Aorta (tissue), 5 donors: ENCODE data around the gene SEMA4A. TPM values are rescaled to one million over a fixed set of nuclear protein-coding genes. Genes with fewer than 3 reads are reported as not detected.
A peak's percentile ranks its signal among the peaks of the same experiment; 100 is the strongest.

ENCODE experiments used
- ATAC-seq: fragments of 200-7000 bp; cut with Tn5 transposase; one replicate; pipeline ENCODE4 v1.9.1; 2022; ENCODE audit warnings: moderate library complexity; ENCODE audit not compliant: low FRiP score
- DNase-seq, 2 donors: peaks; one replicate each; pipeline ENCODE4 v3.0.0-alpha.2; 2020
- H3K27ac ChIP-seq, 2 donors: one replicate each; pipeline ENCODE4 v1.5.1; 2013; ENCODE audit warnings: low read length in 2 of 2, mild to moderate bottlenecking in 2 of 2, moderate library complexity in 2 of 2, control low read depth in 1 of 2, inconsistent platforms in 1 of 2, low read depth in 1 of 2
- H3K27me3 ChIP-seq, 2 donors: one replicate each; pipeline ENCODE4 v1.6.1; 2013; ENCODE audit warnings: control low read depth in 1 of 2, low read length in 1 of 2, mild to moderate bottlenecking in 1 of 2, moderate library complexity in 1 of 2; ENCODE audit not compliant: insufficient read depth in 2 of 2, control insufficient read depth in 1 of 2
- H3K36me3 ChIP-seq, 2 donors: one replicate each; pipeline ENCODE4 v1.6.1; 2013; ENCODE audit warnings: control low read depth in 1 of 2, low read length in 1 of 2, mild to moderate bottlenecking in 1 of 2; ENCODE audit not compliant: insufficient read depth in 2 of 2, control insufficient read depth in 1 of 2
- H3K4me1 ChIP-seq, 2 donors: one replicate each; pipeline ENCODE4 v1.6.1; 2013; ENCODE audit warnings: low read length in 2 of 2, control low read depth in 1 of 2, mild to moderate bottlenecking in 1 of 2, moderate library complexity in 1 of 2; ENCODE audit not compliant: insufficient read depth in 2 of 2, control insufficient read depth in 1 of 2
- H3K4me3 ChIP-seq, 2 donors: one replicate each; pipeline ENCODE4 v1.5.1; 2013; ENCODE audit warnings: low read length in 2 of 2, control low read depth in 1 of 2, mild to moderate bottlenecking in 1 of 2
- H3K9me3 ChIP-seq: one replicate; pipeline ENCODE4 v1.6.1; 2013; ENCODE audit warnings: mild to moderate bottlenecking, low read length; ENCODE audit not compliant: control insufficient read depth
- whole genome bisulfite sequencing, 2 donors: extraction: QIAGEN DNeasy Blood & Tissue Kit; methylation state at CpG; one replicate each; pipeline ENCODE4 v1.1.7; 2013; 5-methylcytosine and 5-hydroxymethylcytosine counted together
- intact Hi-C, 2 donors: fragments of 100-400 bp; cut with DNase I; formaldehyde crosslinking; loops; one replicate each; pipeline versions ENCODE4 v1.14.2 to v1.15.0; 2022
- polyA plus RNA-seq, 2 donors: library from polyadenylated mRNA; stranded (reverse); fragments of 200-250 nt; gene quantifications; one replicate each; pipeline ENCODE4 v1.2.3, GENCODE V29; 2013
- total RNA-seq, 2 donors: library from RNA; stranded (reverse); fragmentation: NEBNext Ultra II Directional; extraction: Animal tissue kit (Norgen Biotek cat#: 25700); gene quantifications; one replicate each; pipeline ENCODE4 v1.2.1, GENCODE V29; 2021
- donor health status: healthy with polysubstance abuse.
- donor health status: Bipolar disorder and iron deficiency.
- donor health status: DM: no; HTN: no; CAD: no.
- donor health status: DM: no; HTN: no; CAD: no.
- donor health status: DM: yes; HTN: yes; CAD: no.

The SEMA4A gene
- total and polyA plus RNA-seq, 4 donors: 3.0 to 20.0 (median 6.8) TPM

GRCh38 chr1:156220226-156220625 is 66.8 kb downstream of the SEMA4A start:
- Histone ChIP-seq H3K27me3 (no peaks in the 10 kb centered on the region), H3K4me3 (no peak overlapping the region), H3K4me1 (no peaks in the 10 kb centered on the region), H3K27ac (no peak overlapping the region), H3K36me3 (peaks cover 0 to 8% of the 10 kb centered on the region in 2 donors), H3K9me3 (no peaks in the 10 kb centered on the region)
- DNase-seq (no peak), ATAC-seq (no peak)
- 97% methylated on average over 9 of the region's 9 CpGs for WGBS, 2 donors
- intact Hi-C loops: loop anchor here (2.0 to 5.0 kb wide), 2 partner anchors 73 to 123 kb away; no protein-coding TSS in a partner anchor

- no peaks in the 10 kb centered on the region for H3K27me3 ChIP-seq
- H3K27ac ChIP-seq: no peak overlapping the region
- ATAC-seq (no peak), DNase-seq (no peak)
- peaks cover 0 to 8% of the 10 kb centered on the region in 2 donors for H3K36me3 ChIP-seq
- no peaks in the 10 kb centered on the region for H3K9me3 ChIP-seq
- intact Hi-C loops: loop anchor here (2.0 to 5.0 kb wide), 2 partner anchors 75 to 125 kb away; no protein-coding TSS in a partner anchor
- WGBS, 2 donors: 90 to 93% methylated on average over 13 of the region's 13 CpGs
- H3K4me1 ChIP-seq: no peaks in the 10 kb centered on the region
- no peak overlapping the region for H3K4me3 ChIP-seq
Measured at GRCh38 chr1:156221986-156222692, 68.8 kb downstream of the SEMA4A start.

- Histone ChIP-seq H3K4me1 (no peaks in the 10 kb centered on the region), H3K9me3 (no peaks in the 10 kb centered on the region), H3K27ac (no peak overlapping the region), H3K36me3 (peaks cover 0 to 8% of the 10 kb centered on the region in 2 donors), H3K27me3 (no peaks in the 10 kb centered on the region), H3K4me3 (no peak overlapping the region)
- ATAC-seq: no peak
- DNase-seq: peak in 1 of 2 donors; percentile 21
- WGBS, 2 donors: 2 to 8% methylated on average over 2 of the region's 2 CpGs
- intact Hi-C loops: loop anchor here (1.0 to 2.0 kb wide), 2 partner anchors 79 to 135 kb away; no protein-coding TSS in a partner anchor
Measured at GRCh38 chr1:156225677-156226014, 72.3 kb downstream of the SEMA4A start.

- no peak overlapping the region for H3K27ac ChIP-seq
- no peaks in the 10 kb centered on the region for H3K4me1 ChIP-seq
- H3K4me3 ChIP-seq: no peak overlapping the region
- intact Hi-C loops: no loop called here
- peaks cover 0 to 6% of the 10 kb centered on the region in 2 donors for H3K36me3 ChIP-seq
- DNase-seq (peak in 1 of 2 donors; percentile 15), ATAC-seq (no peak)
- WGBS, 2 donors: 86 to 90% methylated on average over 2 of the region's 2 CpGs
- H3K9me3 ChIP-seq: no peaks in the 10 kb centered on the region
- H3K27me3 ChIP-seq: no peaks in the 10 kb centered on the region
Measured at GRCh38 chr1:156226116-156226538, 72.7 kb downstream of the SEMA4A start.

GRCh38 chr1:156226782-156227181 is 73.4 kb downstream of the SEMA4A start:
- no peak overlapping the region for H3K27ac ChIP-seq
- intact Hi-C loops: no loop called here
- ATAC-seq (no peak), DNase-seq (peak in 1 of 2 donors; percentile 13)
- H3K4me3 ChIP-seq: no peak overlapping the region
- H3K27me3 ChIP-seq: no peaks in the 10 kb centered on the region
- no peaks in the 10 kb centered on the region for H3K4me1 ChIP-seq
- no peaks in the 10 kb centered on the region for H3K9me3 ChIP-seq
- peaks cover 0 to 6% of the 10 kb centered on the region in 2 donors for H3K36me3 ChIP-seq
- WGBS, 2 donors: 85 to 86% methylated on average over 4 of the region's 4 CpGs

Other genes with a start within 250 kb of the SEMA4A start
- 10 to 100 TPM; 49.6 to 49.9 TPM for gene RIT1, start 242.2 kb upstream of the SEMA4A start, total RNA-seq
- 10 to 100 TPM; 16.4 to 19.0 TPM for gene RIT1, start 242.2 kb upstream of the SEMA4A start, polyA plus RNA-seq
- gene KHDC4, start 219.2 kb upstream of the SEMA4A start, total RNA-seq: 10 to 100 TPM; 47.0 to 60.5 TPM
- gene KHDC4, start 219.2 kb upstream of the SEMA4A start, polyA plus RNA-seq: 10 to 100 TPM in 1 of 2 donors, 1 to 10 TPM in 1; 6.8 to 49.5 TPM
- gene RXFP4, start 211.9 kb upstream of the SEMA4A start, total RNA-seq: not detected
- not detected for gene RXFP4, start 211.9 kb upstream of the SEMA4A start, polyA plus RNA-seq
- 100 to 1,000 TPM; 175 to 217 TPM for gene ARHGEF2, start 175.0 kb upstream of the SEMA4A start, total RNA-seq
- 10 to 100 TPM; 58.3 to 58.9 TPM for gene ARHGEF2, start 175.0 kb upstream of the SEMA4A start, polyA plus RNA-seq
- 100 to 1,000 TPM; 151 to 152 TPM for gene SSR2, start 132.6 kb upstream of the SEMA4A start, total RNA-seq
- 100 to 1,000 TPM; 232 to 245 TPM for gene SSR2, start 132.6 kb upstream of the SEMA4A start, polyA plus RNA-seq
- gene UBQLN4, start 99.8 kb upstream of the SEMA4A start, total RNA-seq: 10 to 100 TPM; 23.8 to 25.7 TPM
- 10 to 100 TPM; 14.5 to 16.0 TPM for gene UBQLN4, start 99.8 kb upstream of the SEMA4A start, polyA plus RNA-seq
- 10 to 100 TPM; 31.6 to 41.2 TPM for gene LAMTOR2, start 98.8 kb upstream of the SEMA4A start, total RNA-seq
- 100 to 1,000 TPM in 1 of 2 donors, 10 to 100 TPM in 1; 78.3 to 129 TPM for gene LAMTOR2, start 98.8 kb upstream of the SEMA4A start, polyA plus RNA-seq
- not detected for gene RAB25, start 92.4 kb upstream of the SEMA4A start, total RNA-seq
- gene RAB25, start 92.4 kb upstream of the SEMA4A start, polyA plus RNA-seq: 10 to 100 TPM in 1 of 2 donors, 1 to 10 TPM in 1; 1.5 to 32.4 TPM
- 1 to 10 TPM; 1.2 to 1.6 TPM for gene MEX3A, start 71.1 kb upstream of the SEMA4A start, total RNA-seq
- under 1 TPM; 0.03 to 0.13 TPM for gene MEX3A, start 71.1 kb upstream of the SEMA4A start, polyA plus RNA-seq
- 1,000 to 10,000 TPM in 1 of 2 donors, 100 to 1,000 TPM in 1; 497 to 1,067 TPM for gene LMNA, start 38.9 kb upstream of the SEMA4A start, total RNA-seq
- 100 to 1,000 TPM in 1 of 2 donors, 10 to 100 TPM in 1; 94.3 to 378 TPM for gene LMNA, start 38.9 kb upstream of the SEMA4A start, polyA plus RNA-seq
- gene SLC25A44, start 40.5 kb downstream of the SEMA4A start, total RNA-seq: 10 to 100 TPM; 15.7 to 18.6 TPM
- gene SLC25A44, start 40.5 kb downstream of the SEMA4A start, polyA plus RNA-seq: 10 to 100 TPM in 1 of 2 donors, 1 to 10 TPM in 1; 8.6 to 10.2 TPM
- gene PMF1, start 59.4 kb downstream of the SEMA4A start, total RNA-seq: 10 to 100 TPM; 31.4 to 38.5 TPM
- gene PMF1, start 59.4 kb downstream of the SEMA4A start, polyA plus RNA-seq: 10 to 100 TPM; 29.6 to 65.0 TPM
- 1 to 10 TPM in 1 of 2 donors, not detected in 1; 2.9 TPM for gene BGLAP, start 88.6 kb downstream of the SEMA4A start, total RNA-seq
- 1 to 10 TPM in 1 of 2 donors, not detected in 1; 1.9 TPM for gene BGLAP, start 88.6 kb downstream of the SEMA4A start, polyA plus RNA-seq
- 1 to 10 TPM in 1 of 2 donors, under 1 TPM in 1; 0.81 to 2.8 TPM for gene PAQR6, start 94.5 kb downstream of the SEMA4A start, total RNA-seq
- gene PAQR6, start 94.5 kb downstream of the SEMA4A start, polyA plus RNA-seq: 1 to 10 TPM in 1 of 2 donors, not detected in 1; 2.3 TPM
- 10 to 100 TPM; 47.2 to 58.6 TPM for gene SMG5, start 129.2 kb downstream of the SEMA4A start, total RNA-seq
- gene SMG5, start 129.2 kb downstream of the SEMA4A start, polyA plus RNA-seq: 10 to 100 TPM; 21.9 to 34.7 TPM
- gene TMEM79, start 130.7 kb downstream of the SEMA4A start, total RNA-seq: 1 to 10 TPM; 1.2 to 2.6 TPM
- gene TMEM79, start 130.7 kb downstream of the SEMA4A start, polyA plus RNA-seq: 1 to 10 TPM; 1.4 to 2.1 TPM
- gene GLMP, start 142.1 kb downstream of the SEMA4A start, total RNA-seq: 10 to 100 TPM; 36.4 to 50.8 TPM
- gene GLMP, start 142.1 kb downstream of the SEMA4A start, polyA plus RNA-seq: 10 to 100 TPM; 42.2 to 57.1 TPM
- not detected for gene VHLL, start 145.7 kb downstream of the SEMA4A start, total RNA-seq
- gene VHLL, start 145.7 kb downstream of the SEMA4A start, polyA plus RNA-seq: not detected
- 100 to 1,000 TPM; 102 to 112 TPM for gene CCT3, start 184.7 kb downstream of the SEMA4A start, total RNA-seq
- 10 to 100 TPM; 76.0 to 87.0 TPM for gene CCT3, start 184.7 kb downstream of the SEMA4A start, polyA plus RNA-seq
- not detected for gene TSACC, start 184.9 kb downstream of the SEMA4A start, total RNA-seq
- not detected for gene TSACC, start 184.9 kb downstream of the SEMA4A start, polyA plus RNA-seq
- gene RHBG, start 215.6 kb downstream of the SEMA4A start, total RNA-seq: not detected
- not detected for gene RHBG, start 215.6 kb downstream of the SEMA4A start, polyA plus RNA-seq